Measurements from ENCODE around the gene PDIA5.
"Not testable (repeated sequence)": the region's sequence is repeated elsewhere in the genome, so short reads cannot be mapped to it uniquely, and the experiment has no call there.

Gene PDIA5

DNA sequence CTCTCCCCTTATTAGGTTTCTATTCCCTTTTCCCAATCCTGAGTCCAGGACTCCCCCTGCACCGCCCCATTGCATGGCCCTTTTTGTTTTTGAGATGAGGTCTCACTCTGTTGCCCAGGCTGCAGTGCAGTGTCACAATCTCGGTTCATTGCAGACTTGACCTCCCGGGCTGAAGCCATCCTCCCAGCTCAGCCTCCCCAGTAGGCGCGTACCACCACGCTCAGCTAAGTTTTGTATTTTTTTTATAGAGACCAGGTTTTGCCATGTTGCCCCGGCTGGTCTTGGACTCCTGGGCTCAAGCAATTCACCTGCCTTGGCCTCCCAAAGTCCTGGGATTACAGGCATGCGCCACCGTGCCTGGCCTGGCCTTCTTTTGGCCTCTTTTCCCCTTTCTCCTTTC, 29.3 kb downstream of the PDIA5 start:
- DNase-seq, result no peak

DNA sequence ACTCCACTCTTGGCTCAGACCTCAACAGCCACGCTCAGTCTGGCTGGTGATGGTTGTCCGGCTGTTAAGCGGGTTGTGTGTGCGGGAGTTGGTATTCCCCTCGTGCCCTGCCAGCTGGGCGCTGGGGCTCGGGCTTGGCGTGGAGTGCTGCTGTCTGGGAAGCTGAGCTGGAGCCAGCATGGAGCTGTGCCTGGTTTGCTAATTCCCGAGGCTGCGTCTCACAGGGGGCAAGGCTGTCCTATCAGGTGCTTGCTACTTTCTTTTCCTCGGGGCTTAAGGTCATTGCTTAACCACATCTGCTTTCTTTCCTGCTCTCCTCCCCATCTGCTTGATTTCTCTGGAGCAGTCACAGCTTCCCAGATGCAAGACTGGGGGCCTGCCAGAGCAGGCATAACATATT, 29.9 kb downstream of the PDIA5 start:
- no peak for DNase-seq

GRCh38 chr3:123098426-123099330, 31.9 kb downstream of the PDIA5 start:
- DNase-seq, result no peak

- no peak for DNase-seq
Observed at GRCh38 chr3:123099331-123100192, 32.7 kb downstream of the PDIA5 start.

DNA sequence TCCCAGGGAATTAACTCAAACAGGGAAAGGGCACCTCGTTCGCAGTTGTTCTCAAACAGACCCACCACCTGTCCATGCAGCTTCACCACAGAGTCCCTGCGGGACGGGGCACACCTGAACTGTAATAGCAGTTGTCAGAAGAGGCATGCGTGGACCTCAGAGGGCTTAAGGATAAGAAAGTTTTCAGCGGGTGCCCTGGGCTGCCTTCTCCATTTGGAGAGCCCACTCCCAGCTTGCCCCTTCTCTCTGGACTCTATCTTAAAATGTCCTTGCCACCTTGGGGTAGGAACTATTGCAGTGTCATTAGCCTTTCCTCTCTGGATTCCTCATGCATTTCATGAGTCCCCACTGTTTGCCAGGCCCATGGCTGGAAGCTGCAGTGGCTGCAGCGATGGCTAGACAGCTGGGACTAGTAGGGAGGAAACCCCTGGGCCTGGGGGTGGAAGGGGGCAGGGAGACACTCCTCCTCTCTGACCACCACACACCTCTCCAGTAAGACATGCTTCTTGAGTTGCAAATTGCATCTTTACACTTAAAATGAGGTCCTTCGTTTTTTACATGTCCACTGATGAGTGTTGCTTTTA, 33.5 kb downstream of the PDIA5 start:
- DNase-seq, result no peak

DNA sequence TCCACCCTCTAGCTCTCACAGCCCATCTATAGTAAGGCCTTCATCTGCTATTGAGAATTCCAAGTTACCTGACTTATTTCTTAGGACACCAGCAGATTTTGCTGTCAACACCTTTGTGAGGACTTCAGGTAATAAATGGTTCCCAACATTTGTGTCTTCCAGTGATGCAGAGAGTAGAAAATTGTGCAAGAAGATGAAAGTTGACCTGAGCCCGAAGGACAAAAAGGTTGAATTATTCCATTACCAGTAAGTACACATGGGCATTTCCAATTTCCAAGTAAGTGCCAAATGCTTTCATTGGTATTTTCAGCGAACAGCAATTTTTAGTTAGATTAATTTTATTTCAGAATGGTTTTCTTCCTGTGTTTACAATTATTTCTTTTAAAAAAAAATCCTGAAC, 35.4 kb downstream of the PDIA5 start:
- DNase-seq, result no peak

GRCh38 chr3:123102826-123103225, 36.0 kb downstream of the PDIA5 start:
- DNase-seq, result no peak

GRCh38 chr3:123104550-123104949, 37.7 kb downstream of the PDIA5 start:
- DNase-seq, result no peak

DNA sequence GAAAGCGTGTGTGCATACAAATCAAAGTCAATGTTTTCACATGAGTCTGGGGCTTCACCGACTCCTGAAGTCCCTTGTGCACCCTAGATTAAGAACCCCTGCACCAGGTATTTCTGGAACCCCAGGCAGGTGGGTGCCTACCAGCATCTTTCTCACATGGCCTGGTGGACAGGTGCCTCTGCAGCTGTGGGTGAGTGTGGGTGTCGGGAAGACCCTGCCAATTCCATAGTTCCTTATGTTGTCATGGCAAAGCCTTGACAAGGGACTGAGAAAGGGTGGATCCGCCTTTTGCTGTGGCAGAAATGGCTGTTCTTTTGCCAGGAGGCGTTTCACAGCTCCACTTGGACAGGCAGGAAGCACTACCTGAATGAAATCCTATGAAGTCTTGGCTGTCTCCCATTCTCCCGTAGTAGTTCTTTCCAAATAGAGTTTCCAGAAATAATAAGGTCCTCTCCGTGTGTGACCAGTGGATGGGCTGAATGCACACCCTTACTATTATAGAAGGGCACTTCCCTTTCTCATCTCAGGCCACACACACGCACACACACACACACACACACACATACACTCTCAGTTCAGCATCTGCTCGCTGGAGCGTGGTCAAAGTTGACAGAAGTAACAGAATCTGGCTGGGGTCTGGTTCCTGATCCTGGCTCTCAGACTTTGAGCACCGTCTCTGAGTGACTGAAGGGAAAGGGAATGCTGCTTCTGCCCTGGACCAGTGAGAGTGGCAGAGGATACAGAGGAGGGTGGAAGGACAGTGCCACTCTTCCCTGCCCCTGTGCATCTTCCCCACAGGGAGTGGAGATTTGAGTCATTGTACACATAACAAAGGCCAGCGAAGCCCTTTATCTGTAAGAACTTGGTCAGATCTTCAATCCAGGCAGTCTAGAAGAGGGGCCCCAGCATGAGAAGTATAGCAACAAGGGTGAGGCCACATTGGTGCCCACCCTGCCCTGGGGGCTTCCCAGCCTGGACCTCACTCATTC, 38.7 kb downstream of the PDIA5 start:
- no peak for DNase-seq

DNA sequence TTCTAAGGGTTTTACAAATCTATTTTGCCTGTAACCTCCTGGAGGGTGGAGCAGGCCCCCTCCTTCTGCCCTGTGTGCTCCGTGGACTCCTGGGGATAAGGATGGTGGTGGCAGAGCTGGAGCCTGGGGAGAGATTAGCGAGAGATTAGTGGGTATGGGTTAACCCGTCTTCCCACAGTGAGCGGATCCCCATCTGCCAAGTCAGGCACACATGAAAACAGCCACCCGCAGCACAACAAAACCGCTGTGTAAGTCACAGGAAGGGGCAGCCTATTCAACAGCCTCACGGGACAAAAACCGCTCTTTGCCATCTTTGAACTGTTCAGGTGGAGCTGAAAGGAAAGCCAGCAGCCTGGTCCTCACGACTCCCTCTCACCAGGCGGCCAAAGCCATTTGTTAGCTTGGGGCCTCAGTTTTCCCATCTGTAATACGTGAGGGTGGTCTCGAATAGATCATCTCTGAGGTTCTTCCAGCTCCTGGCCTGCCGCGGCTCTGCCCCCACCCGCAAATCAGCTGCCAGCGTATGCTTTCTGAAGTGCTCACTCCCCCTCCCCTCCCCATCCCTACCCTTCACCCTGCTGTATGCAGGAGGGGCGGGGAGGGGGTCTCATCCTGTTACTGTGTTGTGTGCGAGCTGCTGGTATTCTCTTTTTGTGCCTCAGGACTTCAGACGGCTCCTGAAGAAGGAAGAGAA, 43.6 kb downstream of the PDIA5 start:
- DNase-seq, result no peak

DNA sequence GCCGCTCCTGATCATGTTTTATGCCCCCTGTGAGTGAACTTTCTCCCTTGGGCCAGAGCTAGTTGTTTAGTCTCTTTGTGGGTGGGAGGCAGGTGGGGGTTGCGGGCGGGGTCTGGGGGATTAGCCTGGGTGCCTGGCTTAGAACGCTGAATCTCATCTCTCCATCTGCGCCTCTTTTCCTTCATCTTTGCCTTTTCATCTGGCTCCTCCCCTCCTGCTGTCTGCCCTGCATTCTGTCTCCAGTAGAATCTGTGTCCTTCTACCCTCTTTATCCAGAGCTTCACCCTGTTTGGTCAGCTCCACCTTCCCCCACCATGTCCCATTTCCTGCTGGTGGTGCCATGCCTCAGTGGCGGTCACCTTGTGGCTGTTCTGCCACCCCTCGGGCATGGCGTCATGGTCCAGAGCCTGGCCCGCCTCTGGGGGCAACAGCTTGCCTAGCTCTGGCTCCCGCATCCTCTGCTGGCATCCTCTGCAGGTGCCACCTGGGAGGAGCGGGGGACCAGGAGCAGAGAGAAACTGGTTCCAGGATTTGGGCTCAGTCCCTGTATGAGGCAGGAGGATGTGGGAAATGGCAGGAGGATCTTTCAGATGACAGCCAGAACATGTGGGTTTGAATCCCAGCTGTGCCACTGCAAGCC, 44.3 kb downstream of the PDIA5 start:
- no peak for DNase-seq

DNA sequence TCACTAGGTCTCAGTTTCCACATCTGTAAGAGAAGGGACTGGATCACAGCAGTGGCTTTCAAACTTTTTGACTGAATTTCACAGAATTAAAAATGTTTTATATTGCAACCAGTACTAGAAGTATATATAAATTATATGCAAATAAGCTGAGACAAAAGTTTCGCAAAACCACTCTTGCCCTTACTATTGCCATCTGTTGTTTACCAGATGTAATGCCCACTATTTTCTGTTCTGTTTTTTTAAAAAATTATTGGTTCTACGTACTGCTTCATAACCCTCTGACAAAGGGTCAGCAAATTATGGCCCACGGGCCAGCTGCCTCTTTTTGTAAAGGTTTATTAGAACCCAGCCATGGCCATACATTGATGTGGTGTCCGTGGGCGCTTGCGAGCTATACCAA, 44.8 kb downstream of the PDIA5 start:
- DNase-seq, result no peak

GRCh38 chr3:123112232-123112631, 45.4 kb downstream of the PDIA5 start:
- no peak for DNase-seq

DNA sequence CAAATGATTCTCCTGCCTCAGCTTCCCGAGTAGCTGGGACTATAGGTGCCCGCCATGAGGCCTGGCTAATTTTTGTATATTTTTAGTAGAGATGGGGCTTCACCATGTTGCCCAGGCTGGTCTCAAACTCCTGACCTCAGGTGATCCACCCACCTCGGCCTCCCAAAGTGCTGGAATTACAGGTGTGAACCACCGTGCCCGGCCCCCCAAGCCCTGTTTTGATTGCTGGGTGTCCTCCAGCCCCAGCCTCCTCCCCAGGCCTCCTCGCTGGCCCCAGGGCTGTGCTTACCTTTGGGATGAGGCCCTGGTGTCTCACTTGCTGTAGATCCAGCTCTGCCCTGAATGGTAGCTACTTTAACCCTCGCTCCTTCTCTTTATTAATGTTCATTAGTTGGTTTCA, 45.8 kb downstream of the PDIA5 start:
- DNase-seq, result not testable (repeated sequence)

DNA sequence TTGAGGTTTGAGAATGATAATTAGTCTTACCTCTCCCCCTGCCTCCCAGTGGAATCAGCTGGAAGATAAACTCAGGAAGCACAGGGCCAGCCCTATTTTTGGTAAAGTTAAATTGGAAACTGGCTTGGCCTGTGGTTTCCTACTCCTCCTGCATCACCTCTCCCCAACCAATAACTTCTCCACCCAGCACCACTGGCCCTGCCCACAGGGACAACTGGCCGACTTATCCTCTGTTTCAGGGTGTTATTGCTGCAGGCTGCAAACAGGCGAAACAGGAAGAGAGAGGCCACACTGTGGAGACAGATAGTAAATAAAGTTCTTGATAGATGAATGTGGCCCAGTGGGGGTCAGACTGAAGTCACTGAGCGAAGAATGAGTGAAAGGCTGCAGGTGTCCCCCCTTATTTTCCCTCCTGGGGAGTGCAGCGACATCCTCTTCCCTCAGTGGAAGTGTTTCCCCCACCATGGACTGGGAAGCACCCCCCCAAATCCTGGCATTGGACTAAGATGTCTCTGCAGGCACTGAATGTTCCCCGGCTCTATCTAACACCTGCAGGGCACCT, 47.1 kb downstream of the PDIA5 start:
- no peak for DNase-seq

DNA sequence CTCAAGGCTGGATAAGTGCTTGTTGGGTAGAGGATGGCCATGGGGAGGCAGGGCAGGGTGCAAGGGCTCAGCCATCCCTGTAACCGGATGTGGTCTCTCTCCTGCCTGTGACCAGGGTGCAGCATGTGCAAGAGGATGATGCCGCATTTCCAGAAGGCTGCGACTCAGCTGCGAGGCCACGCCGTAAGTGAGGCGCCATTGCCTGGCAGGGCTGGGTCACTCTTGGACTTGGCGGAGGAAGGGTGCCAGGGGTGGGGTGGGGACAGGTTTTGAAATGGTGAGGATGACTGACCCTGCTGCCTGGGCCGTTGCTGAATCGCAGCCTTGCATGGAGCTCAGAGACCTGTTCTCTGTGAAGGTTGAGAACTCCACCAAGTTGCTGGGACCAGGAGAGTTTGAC, 49.3 kb downstream of the PDIA5 start:
- no peak for DNase-seq

GRCh38 chr3:123119388-123119787, 52.6 kb downstream of the PDIA5 start:
- no peak for DNase-seq

- no peak for DNase-seq
Observed at GRCh38 chr3:123119802-123120201, 53.0 kb downstream of the PDIA5 start.

- DNase-seq, result no peak
Observed at GRCh38 chr3:123120573-123120972, 53.7 kb downstream of the PDIA5 start.

- DNase-seq, result no peak
Observed at GRCh38 chr3:123122057-123122456, 55.2 kb downstream of the PDIA5 start.

All from activated CD4-positive, CD25-positive, alpha-beta regulatory T cell treated with anti-CD3 and anti-CD28 coated beads, Interleukin-2, amount 50 U/mL, for 72 hours (primary cell).